Type B pancreatic cell (in vitro differentiated cells): ENCODE results near the gene CUL3. TPM values are rescaled to one million over a fixed set of nuclear protein-coding genes. Genes with fewer than 3 reads are reported as not detected.
"Not testable (repeated sequence)": the region's sequence is repeated elsewhere in the genome, so short reads cannot be mapped to it uniquely, and the experiment has no call there.

Experiments
- DNase-seq: peaks from one replicate; pipeline ENCODE4 v3.0.0; 2021; ENCODE audit warnings: mixed read lengths; ENCODE audit not compliant: unreplicated experiment; ENCODE audit errors: extremely low spot score
- H3K27ac Mint-ChIP-seq: 2 replicates; pipeline ENCODE4 v1.8.0; 2021; ENCODE audit warnings: mild to moderate bottlenecking, mixed read lengths
- H3K27me3 Mint-ChIP-seq: 2 replicates; pipeline ENCODE4 v1.8.0; 2021; ENCODE audit warnings: mixed read lengths
- H3K36me3 Mint-ChIP-seq: 2 replicates; pipeline ENCODE4 v1.8.0; 2021; ENCODE audit warnings: mixed read lengths
- H3K4me1 Mint-ChIP-seq: one replicate; pipeline ENCODE4 v1.8.0; 2021; ENCODE audit warnings: mixed read lengths; ENCODE audit not compliant: unreplicated experiment
- H3K4me3 Mint-ChIP-seq: 2 replicates; pipeline ENCODE4 v1.8.0; 2021; ENCODE audit warnings: mild to moderate bottlenecking, mixed read lengths
- H3K9me3 Mint-ChIP-seq: 2 replicates; pipeline ENCODE4 v1.8.0; 2021; ENCODE audit warnings: mixed read lengths
- CTCF ChIP-seq: fragments of 200-600 bp; sonication (generic); conservative IDR thresholded peaks from 2 replicates; pipeline ENCODE4 v1.5.0; 2021; ENCODE audit warnings: antibody characterized with exemption, mild to moderate bottlenecking
- total RNA-seq: library from RNA; stranded (reverse); gene quantifications from 2 replicates; pipeline ENCODE4 v1.2.1, GENCODE V29; 2021; ENCODE audit warnings: low replicate concordance

Gene CUL3
- total RNA-seq, 1 donor from 2014 or later, result 87.2 TPM

DNA sequence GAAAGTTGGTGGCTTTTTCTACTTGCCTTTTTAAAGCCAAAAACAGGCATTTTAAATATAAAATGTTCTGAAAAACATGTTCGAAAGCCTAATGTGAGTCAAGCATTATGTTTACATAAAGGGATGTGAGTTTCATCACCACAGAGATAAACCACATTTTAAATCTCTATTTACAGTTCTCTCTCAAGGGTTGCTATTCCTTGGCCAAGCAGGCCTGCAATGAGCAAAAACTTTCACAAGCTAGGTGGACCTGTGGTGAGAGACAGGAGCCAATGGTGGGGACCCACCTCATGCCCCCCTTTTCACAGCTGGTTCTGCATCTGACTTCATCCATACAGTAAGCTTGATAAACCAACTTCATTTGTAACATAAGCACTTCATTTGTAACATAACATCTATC lies 65.1 kb downstream of the CUL3 start:
- no peak for DNase-seq
- Mint-ChIP-seq H3K27me3 (no peaks in the 10 kb centered on the region), H3K4me3 (no peak overlapping the region), H3K9me3 (no peaks in the 10 kb centered on the region), H3K27ac (no peak overlapping the region), H3K4me1 (peaks cover 15% of the 10 kb centered on the region), H3K36me3 (peaks cover 14% of the 10 kb centered on the region)
- TF ChIP-seq CTCF, result no peak

DNA sequence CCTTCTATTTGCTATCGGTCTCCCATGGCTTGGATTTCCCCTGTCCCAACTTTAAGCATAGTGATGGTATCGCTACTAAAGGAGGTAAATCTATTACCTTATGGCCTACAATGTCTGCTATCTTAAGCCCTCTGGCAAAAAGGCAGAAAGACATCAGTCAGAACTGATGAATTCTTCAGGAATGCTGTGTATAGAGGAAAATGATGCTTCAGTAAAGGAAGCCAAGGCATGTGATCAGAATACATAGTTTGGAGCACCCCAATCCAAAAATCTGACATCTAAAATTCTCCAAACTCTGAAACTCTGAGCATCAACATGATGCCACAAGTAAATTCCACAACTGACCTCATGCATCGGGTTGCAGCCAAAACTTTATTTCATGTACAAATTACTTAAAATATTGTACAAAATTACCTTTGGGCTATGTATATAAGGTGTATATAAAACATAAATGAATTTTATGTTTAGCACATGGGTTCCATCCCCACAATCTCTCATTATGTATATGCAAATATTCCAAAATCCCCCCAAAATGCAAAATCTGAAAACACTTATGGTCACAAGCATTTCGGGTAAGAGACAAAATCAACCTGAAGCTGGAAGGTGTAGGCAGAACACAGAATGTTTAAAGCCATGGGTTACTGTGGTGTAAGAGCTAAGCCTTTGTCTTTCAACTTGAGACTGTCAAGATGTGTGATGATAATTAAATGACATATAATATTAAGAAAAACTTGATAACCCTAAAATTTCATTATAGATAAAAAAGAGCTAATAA lies 66.2 kb downstream of the CUL3 start:
- no peak overlapping the region for H3K4me3 Mint-ChIP-seq

GRCh38 chr2:224517963-224518362 lies 67.2 kb downstream of the CUL3 start:
- peaks cover 6% of the 10 kb centered on the region for H3K36me3 Mint-ChIP-seq
- H3K4me1 Mint-ChIP-seq, result no peaks in the 10 kb centered on the region
- TF ChIP-seq CTCF, result no peak
- H3K27me3 Mint-ChIP-seq, result no peaks in the 10 kb centered on the region
- no peak overlapping the region for H3K4me3 Mint-ChIP-seq
- H3K9me3 Mint-ChIP-seq, result no peaks in the 10 kb centered on the region
- H3K27ac Mint-ChIP-seq, result no peak overlapping the region
- no peak for DNase-seq

More for the DNA sequence above, 66.2 kb downstream of the CUL3 start:
- TF ChIP-seq CTCF, result no peak
- Mint-ChIP-seq H3K36me3 (peaks cover 9% of the 10 kb centered on the region), H3K4me1 (peaks cover 6% of the 10 kb centered on the region), H3K9me3 (no peaks in the 10 kb centered on the region), H3K27me3 (no peaks in the 10 kb centered on the region), H3K27ac (no peak overlapping the region)
- DNase-seq, result no peak

GRCh38 chr2:224516393-224516792 lies 68.8 kb downstream of the CUL3 start:
- not testable (repeated sequence) for H3K27me3 Mint-ChIP-seq, DNase-seq, H3K27ac Mint-ChIP-seq, H3K4me3 Mint-ChIP-seq, H3K4me1 Mint-ChIP-seq, H3K9me3 Mint-ChIP-seq, H3K36me3 Mint-ChIP-seq

- Mint-ChIP-seq H3K4me3 (no peak overlapping the region), H3K9me3 (no peaks in the 10 kb centered on the region), H3K4me1 (no peaks in the 10 kb centered on the region), H3K27ac (no peak overlapping the region), H3K27me3 (no peaks in the 10 kb centered on the region), H3K36me3 (peaks cover 9% of the 10 kb centered on the region)
- no peak for DNase-seq
- no peak for TF ChIP-seq CTCF
Measured at GRCh38 chr2:224513991-224514390, 71.2 kb downstream of the CUL3 start.

- H3K36me3 Mint-ChIP-seq, result peaks cover 23% of the 10 kb centered on the region
- H3K9me3 Mint-ChIP-seq, result no peaks in the 10 kb centered on the region
- no peak overlapping the region for H3K27ac Mint-ChIP-seq
- DNase-seq, result no peak
- H3K27me3 Mint-ChIP-seq, result no peaks in the 10 kb centered on the region
- no peak overlapping the region for H3K4me3 Mint-ChIP-seq
- no peaks in the 10 kb centered on the region for H3K4me1 Mint-ChIP-seq
- no peak for TF ChIP-seq CTCF
Measured at GRCh38 chr2:224507789-224508188, 77.4 kb downstream of the CUL3 start.
